ENCODE measurements around the gene DPH6. TPM values are rescaled to one million over a fixed set of nuclear protein-coding genes. Genes with fewer than 3 reads are reported as not detected.

DPH6 gene
- total RNA-seq, 4 donors from 2014 or later = 20.9 to 37.8 (median 26.7) TPM

DNA sequence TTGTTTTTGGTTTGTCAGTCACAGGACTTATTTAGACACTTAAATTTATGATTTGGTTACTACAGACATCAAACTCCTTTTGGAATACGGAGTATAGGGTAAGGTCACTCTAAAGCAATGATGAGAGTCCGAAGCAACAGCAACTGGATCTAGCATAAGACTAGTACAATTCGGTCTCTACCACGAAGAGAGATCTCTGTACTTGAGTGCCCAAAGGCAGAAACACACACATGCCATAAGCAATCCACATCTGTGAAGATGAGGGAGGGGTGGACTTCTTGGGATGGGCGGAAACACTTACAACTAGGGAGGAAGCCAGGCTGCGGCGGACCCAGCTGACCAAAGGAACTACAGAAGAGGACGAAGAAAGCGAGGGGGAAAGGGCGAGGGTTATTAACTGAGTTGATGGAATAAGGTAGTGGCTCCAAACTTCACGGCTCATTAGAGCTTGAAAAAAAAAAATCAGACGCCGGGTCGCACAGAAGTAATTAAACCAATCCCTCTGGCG, 595 bp downstream of the DPH6 start:
- H3K4me3 ChIP-seq = peak overlapping the region; percentile 68 to 82 (median 75)
- H3K27ac ChIP-seq = peak overlapping the region; percentile 93 to 98 (median 97)
- TF ChIP-seq POLR2A (IDR thresholded peaks at IDR 0.05) = no peak
- TF ChIP-seq EP300 (IDR thresholded peaks at IDR 0.05) = no peak
- TF ChIP-seq, protein P1, sequence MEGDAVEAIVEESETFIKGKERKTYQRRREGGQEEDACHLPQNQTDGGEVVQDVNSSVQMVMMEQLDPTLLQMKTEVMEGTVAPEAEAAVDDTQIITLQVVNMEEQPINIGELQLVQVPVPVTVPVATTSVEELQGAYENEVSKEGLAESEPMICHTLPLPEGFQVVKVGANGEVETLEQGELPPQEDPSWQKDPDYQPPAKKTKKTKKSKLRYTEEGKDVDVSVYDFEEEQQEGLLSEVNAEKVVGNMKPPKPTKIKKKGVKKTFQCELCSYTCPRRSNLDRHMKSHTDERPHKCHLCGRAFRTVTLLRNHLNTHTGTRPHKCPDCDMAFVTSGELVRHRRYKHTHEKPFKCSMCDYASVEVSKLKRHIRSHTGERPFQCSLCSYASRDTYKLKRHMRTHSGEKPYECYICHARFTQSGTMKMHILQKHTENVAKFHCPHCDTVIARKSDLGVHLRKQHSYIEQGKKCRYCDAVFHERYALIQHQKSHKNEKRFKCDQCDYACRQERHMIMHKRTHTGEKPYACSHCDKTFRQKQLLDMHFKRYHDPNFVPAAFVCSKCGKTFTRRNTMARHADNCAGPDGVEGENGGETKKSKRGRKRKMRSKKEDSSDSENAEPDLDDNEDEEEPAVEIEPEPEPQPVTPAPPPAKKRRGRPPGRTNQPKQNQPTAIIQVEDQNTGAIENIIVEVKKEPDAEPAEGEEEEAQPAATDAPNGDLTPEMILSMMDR (IDR thresholded peaks at IDR 0.05) = no peak
- no peaks in the 10 kb centered on the region for H3K27me3 ChIP-seq
- peaks cover 0 to 32% (median 7%) of the 10 kb centered on the region in 4 donors for H3K4me1 ChIP-seq
- WGBS, 2 donors = 1 to 2% methylated on average over 15 of the region's 15 CpGs
- no peaks in the 10 kb centered on the region for H3K36me3 ChIP-seq
- H3K9me3 ChIP-seq = no peaks in the 10 kb centered on the region
- DNase-seq (ENCODE audit: low spot score in 2 of 2) = peak in 1 of 2 donors; percentile 63

- no peaks in the 10 kb centered on the region for H3K27me3 ChIP-seq
- no peaks in the 10 kb centered on the region for H3K9me3 ChIP-seq
- TF ChIP-seq EP300 (IDR thresholded peaks at IDR 0.05) = no peak
- TF ChIP-seq POLR2A (IDR thresholded peaks at IDR 0.05) = no peak
- TF ChIP-seq, protein P1 (IDR thresholded peaks at IDR 0.05) = no peak
- H3K36me3 ChIP-seq = peaks cover 0 to 5% (median 0%) of the 10 kb centered on the region in 3 donors
- 56 to 60% methylated on average over 1 of the region's 1 CpG for WGBS, 2 donors
- H3K4me1 ChIP-seq = peaks cover 0 to 24% (median 4%) of the 10 kb centered on the region in 4 donors
- H3K4me3 ChIP-seq = no peak overlapping the region
- H3K27ac ChIP-seq = peak overlapping the region in 2 of 4 donors; percentile 21 to 39
- DNase-seq (ENCODE audit: low spot score in 2 of 2) = no peak
Observed at GRCh38 chr15:35540885-35541284, 5.1 kb downstream of the DPH6 start.

DNA sequence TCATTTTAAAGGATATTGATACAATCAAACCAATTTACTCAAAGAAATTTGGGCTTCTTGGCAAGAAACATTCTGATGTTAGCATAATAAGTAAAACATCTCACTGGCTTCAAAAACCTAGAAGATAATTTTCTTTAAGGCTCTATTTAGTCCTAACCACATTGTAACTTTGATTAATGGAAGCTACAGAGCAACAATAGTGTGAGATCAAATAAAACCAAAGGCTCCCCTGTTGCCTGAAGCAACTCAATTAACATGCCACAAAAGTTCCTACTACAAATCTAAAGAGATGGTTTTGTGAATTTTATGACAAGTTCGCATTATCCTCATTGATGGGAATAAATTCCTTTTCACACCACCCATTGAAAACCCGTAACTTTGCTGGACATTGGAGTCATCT, 5.9 kb downstream of the DPH6 start:
- Histone ChIP-seq H3K4me1 (peaks cover 0 to 26% (median 4%) of the 10 kb centered on the region in 4 donors), H3K36me3 (peaks cover 0 to 5% (median 0%) of the 10 kb centered on the region in 3 donors), H3K27ac (peak overlapping the region in 1 of 4 donors; percentile 21), H3K9me3 (no peaks in the 10 kb centered on the region), H3K27me3 (no peaks in the 10 kb centered on the region), H3K4me3 (no peak overlapping the region)
- no peak for TF ChIP-seq EP300 (IDR thresholded peaks at IDR 0.05)
- TF ChIP-seq, protein P1 (IDR thresholded peaks at IDR 0.05) = no peak
- no peak for TF ChIP-seq POLR2A (IDR thresholded peaks at IDR 0.05)
- WGBS, 2 donors = 87 to 92% methylated on average over 2 of the region's 2 CpGs
- DNase-seq (ENCODE audit: low spot score in 2 of 2) = no peak

- H3K9me3 ChIP-seq = no peaks in the 10 kb centered on the region
- WGBS, 2 donors = 47 to 49% methylated on average over 2 of the region's 2 CpGs
- TF ChIP-seq EP300 (IDR thresholded peaks at IDR 0.05) (no peak), POLR2A (IDR thresholded peaks at IDR 0.05) (no peak)
- TF ChIP-seq, protein P1 (IDR thresholded peaks at IDR 0.05) = no peak
- peaks cover 0 to 18% (median 0%) of the 10 kb centered on the region in 3 donors for H3K36me3 ChIP-seq
- H3K27ac ChIP-seq = no peak overlapping the region
- peaks cover 0 to 9% (median 0%) of the 10 kb centered on the region in 4 donors for H3K4me1 ChIP-seq
- H3K27me3 ChIP-seq = no peaks in the 10 kb centered on the region
- DNase-seq (ENCODE audit: low spot score in 2 of 2) = no peak
- no peak overlapping the region for H3K4me3 ChIP-seq
Observed at GRCh38 chr15:35535365-35535916, 10.5 kb downstream of the DPH6 start.
